WTC11 (cell line): ENCODE measurements around the gene RASGRP2. TPM values are rescaled to one million over a fixed set of nuclear protein-coding genes. Genes with fewer than 3 reads are reported as not detected.
A peak's percentile ranks its signal among the peaks of the same experiment; 100 is the strongest.

Experiments
- ATAC-seq: fragments of 200-7000 bp; cut with Tn5 transposase; 2 replicates; pipeline ENCODE4 v1.10.0; 2021; ENCODE audit warnings: mild to moderate bottlenecking, moderate library complexity
- CTCF ChIA-PET: fragments of 300-600 bp; sonication (Branson Sonifier 250); formaldehyde crosslinking; loops from one replicate; lab custom pipeline; 2021; ENCODE audit warnings: antibody characterized with exemption; lab: Charles Lee
- POLR2A ChIA-PET: fragments of 350-600 bp; sonication (Branson Sonifier 250); formaldehyde crosslinking; loops from one replicate; lab custom pipeline; 2021; ENCODE audit warnings: antibody characterized with exemption; lab: Charles Lee
- DNase-seq: peaks from one replicate; pipeline ENCODE4 v3.0.0; 2021; ENCODE audit warnings: low spot score
- H3K27ac Mint-ChIP-seq: 2 replicates; pipeline ENCODE4 v1.8.0; 2021; ENCODE audit warnings: mixed read lengths
- H3K27me3 Mint-ChIP-seq: 2 replicates; pipeline ENCODE4 v1.8.0; 2021; ENCODE audit warnings: low read depth, mild to moderate bottlenecking, moderate library complexity, mixed read lengths
- H3K36me3 Mint-ChIP-seq: 2 replicates; pipeline ENCODE4 v1.8.0; 2021; ENCODE audit warnings: mixed read lengths
- H3K4me1 Mint-ChIP-seq: 2 replicates; pipeline ENCODE4 v1.8.0; 2022; ENCODE audit warnings: mixed read lengths
- H3K4me3 Mint-ChIP-seq: 2 replicates; pipeline ENCODE4 v1.8.0; 2021; ENCODE audit warnings: mild to moderate bottlenecking, moderate library complexity, mixed read lengths
- H3K9me3 Mint-ChIP-seq: 2 replicates; pipeline ENCODE4 v1.8.0; 2021; ENCODE audit warnings: mixed read lengths
- CBFB ChIP-seq: sonication (generic); formaldehyde crosslinking; IDR thresholded peaks from 2 replicates; pipeline ENCODE4 v1.8.1; 2022; ENCODE audit warnings: mild to moderate bottlenecking, low read depth, missing genetic modification reagents
- CREB1 ChIP-seq: sonication (generic); formaldehyde crosslinking; IDR thresholded peaks from 2 replicates; pipeline ENCODE4 v1.8.0; 2023; ENCODE audit warnings: mild to moderate bottlenecking, missing genetic modification reagents
- ELF4 ChIP-seq: sonication (generic); formaldehyde crosslinking; IDR thresholded peaks from 2 replicates; pipeline ENCODE4 v1.8.1; 2022; ENCODE audit warnings: low read depth, mild to moderate bottlenecking, moderate library complexity, missing genetic modification reagents
- FOXP1 ChIP-seq: sonication (generic); formaldehyde crosslinking; IDR thresholded peaks from 2 replicates; pipeline ENCODE4 v1.8.0; 2022; ENCODE audit warnings: missing genetic modification reagents, mild to moderate bottlenecking, moderate library complexity, borderline replicate concordance
- JUN ChIP-seq: sonication (generic); formaldehyde crosslinking; IDR thresholded peaks from 2 replicates; pipeline ENCODE4 v1.8.0; 2023; ENCODE audit warnings: mild to moderate bottlenecking, missing genetic modification reagents
- KAT7 ChIP-seq: sonication (generic); formaldehyde crosslinking; IDR thresholded peaks from 2 replicates; pipeline ENCODE4 v1.8.1; 2023; ENCODE audit warnings: missing genetic modification reagents, mild to moderate bottlenecking, borderline replicate concordance
- NR3C1 ChIP-seq: sonication (generic); formaldehyde crosslinking; conservative IDR thresholded peaks from 2 replicates; pipeline ENCODE4 v1.8.1; 2023; ENCODE audit warnings: low read depth, mild to moderate bottlenecking, missing genetic modification reagents
- SMAD3 ChIP-seq: sonication (generic); formaldehyde crosslinking; IDR thresholded peaks from 2 replicates; pipeline ENCODE4 v1.8.0; 2022; ENCODE audit warnings: missing genetic modification reagents, mild to moderate bottlenecking, borderline replicate concordance
- TP53 ChIP-seq: sonication (generic); formaldehyde crosslinking; IDR thresholded peaks from 2 replicates; pipeline ENCODE4 v1.8.1; 2023; ENCODE audit warnings: mild to moderate bottlenecking, missing genetic modification reagents
- ZBTB21 ChIP-seq: sonication (generic); formaldehyde crosslinking; IDR thresholded peaks from 2 replicates; pipeline ENCODE4 v1.8.1; 2023; ENCODE audit warnings: mild to moderate bottlenecking, missing genetic modification reagents, borderline replicate concordance
- ZNF121 ChIP-seq: sonication (generic); formaldehyde crosslinking; IDR thresholded peaks from 2 replicates; pipeline ENCODE4 v1.8.0; 2023; ENCODE audit warnings: missing genetic modification reagents
- ZNF232 ChIP-seq: sonication (generic); formaldehyde crosslinking; IDR thresholded peaks from 2 replicates; pipeline ENCODE4 v1.8.0; 2022; ENCODE audit warnings: mild to moderate bottlenecking, missing genetic modification reagents
- ZNF263 ChIP-seq: sonication (generic); formaldehyde crosslinking; IDR thresholded peaks from 2 replicates; pipeline ENCODE4 v1.8.1; 2022; ENCODE audit warnings: low read depth, mild to moderate bottlenecking, moderate library complexity, missing genetic modification reagents
- ZNF396 ChIP-seq: fragments of 250-450 bp; sonication (Bioruptor Pico); IDR thresholded peaks from 2 replicates; pipeline ENCODE4 v1.8.0; 2021; ENCODE audit warnings: mild to moderate bottlenecking, moderate library complexity, borderline replicate concordance
- ZNF671 ChIP-seq: fragments of 250-450 bp; sonication (Bioruptor Pico); IDR thresholded peaks from 2 replicates; pipeline ENCODE4 v1.8.0; 2021; ENCODE audit warnings: mild to moderate bottlenecking
- total RNA-seq: library from RNA; stranded (reverse); gene quantifications from 3 replicates; pipeline ENCODE4 v1.2.3, GENCODE V29; 2021
- TF ChIP-seq, protein P1 (sequence below): sonication (generic); formaldehyde crosslinking; IDR thresholded peaks from 2 replicates; pipeline ENCODE4 v1.8.0; 2023; ENCODE audit warnings: missing genetic modification reagents, mild to moderate bottlenecking, borderline replicate concordance
- TF ChIP-seq, protein P2 (sequence below): sonication (generic); formaldehyde crosslinking; conservative IDR thresholded peaks from 2 replicates; pipeline ENCODE4 v1.8.1; 2023; ENCODE audit warnings: mild to moderate bottlenecking, low read depth, missing genetic modification reagents, moderate library complexity
- TF ChIP-seq, protein P3 (sequence below): sonication (generic); formaldehyde crosslinking; IDR thresholded peaks from 2 replicates; pipeline ENCODE4 v1.8.1; 2022; ENCODE audit warnings: low read depth, mild to moderate bottlenecking, moderate library complexity, missing genetic modification reagents, borderline replicate concordance
- TF ChIP-seq, protein P4 (sequence below): sonication (generic); formaldehyde crosslinking; IDR thresholded peaks from 2 replicates; pipeline ENCODE4 v1.8.0; 2023; ENCODE audit warnings: mild to moderate bottlenecking, missing genetic modification reagents
- TF ChIP-seq, protein P5 (sequence below): sonication (generic); formaldehyde crosslinking; IDR thresholded peaks from 2 replicates; pipeline ENCODE4 v1.8.1; 2023; ENCODE audit warnings: mild to moderate bottlenecking, missing genetic modification reagents, moderate library complexity
- TF ChIP-seq, protein P6 (sequence below): fragments of 200-600 bp; IDR thresholded peaks from 2 replicates; pipeline ENCODE4 v1.8.0; 2022; ENCODE audit warnings: antibody characterized with exemption
- TF ChIP-seq, protein P7 (sequence below): fragments of 250-450 bp; sonication (Bioruptor Pico); IDR thresholded peaks from 2 replicates; pipeline ENCODE4 v1.9.0; 2021; ENCODE audit warnings: moderate library complexity, mild to moderate bottlenecking, inconsistent platforms, borderline replicate concordance

RASGRP2 gene
- total RNA-seq, 1 experiment from 2014 or later: 31.9 TPM

DNA sequence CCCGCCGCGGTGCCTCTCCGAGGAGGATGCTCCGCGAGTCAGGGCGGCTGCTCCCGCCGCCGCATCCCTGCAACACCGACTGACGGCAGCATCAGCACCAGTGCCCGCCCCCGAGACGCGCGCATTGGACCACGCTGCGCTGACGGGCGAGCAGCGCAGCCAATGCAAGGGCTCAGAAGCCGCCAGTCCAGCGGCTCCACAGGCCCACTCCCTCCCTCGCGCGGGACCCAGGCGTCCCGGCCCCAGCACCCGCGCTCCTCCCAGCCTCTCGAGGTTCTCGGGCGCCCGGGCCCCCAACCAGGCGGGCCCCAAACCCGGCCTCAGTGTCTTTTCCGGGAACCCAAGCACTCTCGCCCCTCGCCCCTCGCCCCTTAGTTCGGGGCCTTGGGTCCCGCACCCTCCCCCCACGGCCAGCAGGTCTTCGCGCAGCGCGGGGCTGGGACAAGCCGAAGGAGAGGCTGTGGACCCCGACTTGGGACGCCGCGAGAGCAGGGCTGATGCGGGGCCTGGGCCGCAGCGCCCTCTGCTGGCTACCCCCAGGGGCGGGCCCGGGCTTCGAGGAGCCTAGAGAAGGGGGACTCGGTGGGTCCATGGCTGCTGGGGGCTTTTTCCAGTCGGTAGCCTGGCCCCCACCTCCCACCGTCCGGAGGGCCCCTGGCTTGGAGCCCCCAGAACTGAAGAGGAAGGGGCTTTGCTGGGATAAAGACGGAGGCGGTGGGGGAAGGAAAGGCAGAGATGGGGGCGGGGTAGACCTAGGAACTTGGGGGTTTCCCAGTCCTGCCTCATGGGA is 20.6 kb downstream of the RASGRP2 start, which contains the start of gene NRXN2:
Gene NRXN2 (minus strand): TSS at position 81 of the 790 bp plus-strand sequence. CDS start 9,498 bp downstream, outside the sequence.
- H3K27ac Mint-ChIP-seq: no peak within 1 kb of the TSS
- TF ChIP-seq NR3C1 (CRISPR knock-in tag): no peak
- TF ChIP-seq, protein P1, sequence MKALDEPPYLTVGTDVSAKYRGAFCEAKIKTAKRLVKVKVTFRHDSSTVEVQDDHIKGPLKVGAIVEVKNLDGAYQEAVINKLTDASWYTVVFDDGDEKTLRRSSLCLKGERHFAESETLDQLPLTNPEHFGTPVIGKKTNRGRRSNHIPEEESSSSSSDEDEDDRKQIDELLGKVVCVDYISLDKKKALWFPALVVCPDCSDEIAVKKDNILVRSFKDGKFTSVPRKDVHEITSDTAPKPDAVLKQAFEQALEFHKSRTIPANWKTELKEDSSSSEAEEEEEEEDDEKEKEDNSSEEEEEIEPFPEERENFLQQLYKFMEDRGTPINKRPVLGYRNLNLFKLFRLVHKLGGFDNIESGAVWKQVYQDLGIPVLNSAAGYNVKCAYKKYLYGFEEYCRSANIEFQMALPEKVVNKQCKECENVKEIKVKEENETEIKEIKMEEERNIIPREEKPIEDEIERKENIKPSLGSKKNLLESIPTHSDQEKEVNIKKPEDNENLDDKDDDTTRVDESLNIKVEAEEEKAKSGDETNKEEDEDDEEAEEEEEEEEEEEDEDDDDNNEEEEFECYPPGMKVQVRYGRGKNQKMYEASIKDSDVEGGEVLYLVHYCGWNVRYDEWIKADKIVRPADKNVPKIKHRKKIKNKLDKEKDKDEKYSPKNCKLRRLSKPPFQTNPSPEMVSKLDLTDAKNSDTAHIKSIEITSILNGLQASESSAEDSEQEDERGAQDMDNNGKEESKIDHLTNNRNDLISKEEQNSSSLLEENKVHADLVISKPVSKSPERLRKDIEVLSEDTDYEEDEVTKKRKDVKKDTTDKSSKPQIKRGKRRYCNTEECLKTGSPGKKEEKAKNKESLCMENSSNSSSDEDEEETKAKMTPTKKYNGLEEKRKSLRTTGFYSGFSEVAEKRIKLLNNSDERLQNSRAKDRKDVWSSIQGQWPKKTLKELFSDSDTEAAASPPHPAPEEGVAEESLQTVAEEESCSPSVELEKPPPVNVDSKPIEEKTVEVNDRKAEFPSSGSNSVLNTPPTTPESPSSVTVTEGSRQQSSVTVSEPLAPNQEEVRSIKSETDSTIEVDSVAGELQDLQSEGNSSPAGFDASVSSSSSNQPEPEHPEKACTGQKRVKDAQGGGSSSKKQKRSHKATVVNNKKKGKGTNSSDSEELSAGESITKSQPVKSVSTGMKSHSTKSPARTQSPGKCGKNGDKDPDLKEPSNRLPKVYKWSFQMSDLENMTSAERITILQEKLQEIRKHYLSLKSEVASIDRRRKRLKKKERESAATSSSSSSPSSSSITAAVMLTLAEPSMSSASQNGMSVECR (CRISPR knock-in tag): no peak
- no peak for TF ChIP-seq ZNF396
- TF ChIP-seq TP53 (CRISPR knock-in tag): no peak
- TF ChIP-seq, protein P2, sequence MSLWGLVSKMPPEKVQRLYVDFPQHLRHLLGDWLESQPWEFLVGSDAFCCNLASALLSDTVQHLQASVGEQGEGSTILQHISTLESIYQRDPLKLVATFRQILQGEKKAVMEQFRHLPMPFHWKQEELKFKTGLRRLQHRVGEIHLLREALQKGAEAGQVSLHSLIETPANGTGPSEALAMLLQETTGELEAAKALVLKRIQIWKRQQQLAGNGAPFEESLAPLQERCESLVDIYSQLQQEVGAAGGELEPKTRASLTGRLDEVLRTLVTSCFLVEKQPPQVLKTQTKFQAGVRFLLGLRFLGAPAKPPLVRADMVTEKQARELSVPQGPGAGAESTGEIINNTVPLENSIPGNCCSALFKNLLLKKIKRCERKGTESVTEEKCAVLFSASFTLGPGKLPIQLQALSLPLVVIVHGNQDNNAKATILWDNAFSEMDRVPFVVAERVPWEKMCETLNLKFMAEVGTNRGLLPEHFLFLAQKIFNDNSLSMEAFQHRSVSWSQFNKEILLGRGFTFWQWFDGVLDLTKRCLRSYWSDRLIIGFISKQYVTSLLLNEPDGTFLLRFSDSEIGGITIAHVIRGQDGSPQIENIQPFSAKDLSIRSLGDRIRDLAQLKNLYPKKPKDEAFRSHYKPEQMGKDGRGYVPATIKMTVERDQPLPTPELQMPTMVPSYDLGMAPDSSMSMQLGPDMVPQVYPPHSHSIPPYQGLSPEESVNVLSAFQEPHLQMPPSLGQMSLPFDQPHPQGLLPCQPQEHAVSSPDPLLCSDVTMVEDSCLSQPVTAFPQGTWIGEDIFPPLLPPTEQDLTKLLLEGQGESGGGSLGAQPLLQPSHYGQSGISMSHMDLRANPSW: no peak
- TF ChIP-seq ZNF263 (CRISPR knock-in tag): no peak
- TF ChIP-seq ZBTB21: 0 out of 2 replicates have a peak, but pooled peaks have one; percentile 35
- TF ChIP-seq, protein P3, sequence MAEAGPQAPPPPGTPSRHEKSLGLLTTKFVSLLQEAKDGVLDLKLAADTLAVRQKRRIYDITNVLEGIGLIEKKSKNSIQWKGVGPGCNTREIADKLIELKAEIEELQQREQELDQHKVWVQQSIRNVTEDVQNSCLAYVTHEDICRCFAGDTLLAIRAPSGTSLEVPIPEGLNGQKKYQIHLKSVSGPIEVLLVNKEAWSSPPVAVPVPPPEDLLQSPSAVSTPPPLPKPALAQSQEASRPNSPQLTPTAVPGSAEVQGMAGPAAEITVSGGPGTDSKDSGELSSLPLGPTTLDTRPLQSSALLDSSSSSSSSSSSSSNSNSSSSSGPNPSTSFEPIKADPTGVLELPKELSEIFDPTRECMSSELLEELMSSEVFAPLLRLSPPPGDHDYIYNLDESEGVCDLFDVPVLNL (CRISPR knock-in tag): no peak
- TF ChIP-seq FOXP1: no peak
- TF ChIP-seq, protein P4, sequence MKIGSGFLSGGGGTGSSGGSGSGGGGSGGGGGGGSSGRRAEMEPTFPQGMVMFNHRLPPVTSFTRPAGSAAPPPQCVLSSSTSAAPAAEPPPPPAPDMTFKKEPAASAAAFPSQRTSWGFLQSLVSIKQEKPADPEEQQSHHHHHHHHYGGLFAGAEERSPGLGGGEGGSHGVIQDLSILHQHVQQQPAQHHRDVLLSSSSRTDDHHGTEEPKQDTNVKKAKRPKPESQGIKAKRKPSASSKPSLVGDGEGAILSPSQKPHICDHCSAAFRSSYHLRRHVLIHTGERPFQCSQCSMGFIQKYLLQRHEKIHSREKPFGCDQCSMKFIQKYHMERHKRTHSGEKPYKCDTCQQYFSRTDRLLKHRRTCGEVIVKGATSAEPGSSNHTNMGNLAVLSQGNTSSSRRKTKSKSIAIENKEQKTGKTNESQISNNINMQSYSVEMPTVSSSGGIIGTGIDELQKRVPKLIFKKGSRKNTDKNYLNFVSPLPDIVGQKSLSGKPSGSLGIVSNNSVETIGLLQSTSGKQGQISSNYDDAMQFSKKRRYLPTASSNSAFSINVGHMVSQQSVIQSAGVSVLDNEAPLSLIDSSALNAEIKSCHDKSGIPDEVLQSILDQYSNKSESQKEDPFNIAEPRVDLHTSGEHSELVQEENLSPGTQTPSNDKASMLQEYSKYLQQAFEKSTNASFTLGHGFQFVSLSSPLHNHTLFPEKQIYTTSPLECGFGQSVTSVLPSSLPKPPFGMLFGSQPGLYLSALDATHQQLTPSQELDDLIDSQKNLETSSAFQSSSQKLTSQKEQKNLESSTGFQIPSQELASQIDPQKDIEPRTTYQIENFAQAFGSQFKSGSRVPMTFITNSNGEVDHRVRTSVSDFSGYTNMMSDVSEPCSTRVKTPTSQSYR (CRISPR knock-in tag): no peak
- 0 out of 2 replicates have a peak, but pooled peaks have one; percentile 86 for TF ChIP-seq KAT7 (CRISPR knock-in tag)
- no peak for TF ChIP-seq CREB1 (CRISPR knock-in tag)
- no peak for TF ChIP-seq JUN (CRISPR knock-in tag)
- TF ChIP-seq ZNF121 (CRISPR knock-in tag): no peak
- TF ChIP-seq ELF4 (CRISPR knock-in tag): no peak
- TF ChIP-seq ZNF232 (CRISPR knock-in tag): 0 out of 2 replicates have a peak, but pooled peaks have one; percentile 25
- TF ChIP-seq CBFB: no peak
- TF ChIP-seq ZNF671: no peak
- TF ChIP-seq, protein P5, sequence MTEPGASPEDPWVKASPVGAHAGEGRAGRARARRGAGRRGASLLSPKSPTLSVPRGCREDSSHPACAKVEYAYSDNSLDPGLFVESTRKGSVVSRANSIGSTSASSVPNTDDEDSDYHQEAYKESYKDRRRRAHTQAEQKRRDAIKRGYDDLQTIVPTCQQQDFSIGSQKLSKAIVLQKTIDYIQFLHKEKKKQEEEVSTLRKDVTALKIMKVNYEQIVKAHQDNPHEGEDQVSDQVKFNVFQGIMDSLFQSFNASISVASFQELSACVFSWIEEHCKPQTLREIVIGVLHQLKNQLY (CRISPR knock-in tag): no peak
- TF ChIP-seq, protein P6, sequence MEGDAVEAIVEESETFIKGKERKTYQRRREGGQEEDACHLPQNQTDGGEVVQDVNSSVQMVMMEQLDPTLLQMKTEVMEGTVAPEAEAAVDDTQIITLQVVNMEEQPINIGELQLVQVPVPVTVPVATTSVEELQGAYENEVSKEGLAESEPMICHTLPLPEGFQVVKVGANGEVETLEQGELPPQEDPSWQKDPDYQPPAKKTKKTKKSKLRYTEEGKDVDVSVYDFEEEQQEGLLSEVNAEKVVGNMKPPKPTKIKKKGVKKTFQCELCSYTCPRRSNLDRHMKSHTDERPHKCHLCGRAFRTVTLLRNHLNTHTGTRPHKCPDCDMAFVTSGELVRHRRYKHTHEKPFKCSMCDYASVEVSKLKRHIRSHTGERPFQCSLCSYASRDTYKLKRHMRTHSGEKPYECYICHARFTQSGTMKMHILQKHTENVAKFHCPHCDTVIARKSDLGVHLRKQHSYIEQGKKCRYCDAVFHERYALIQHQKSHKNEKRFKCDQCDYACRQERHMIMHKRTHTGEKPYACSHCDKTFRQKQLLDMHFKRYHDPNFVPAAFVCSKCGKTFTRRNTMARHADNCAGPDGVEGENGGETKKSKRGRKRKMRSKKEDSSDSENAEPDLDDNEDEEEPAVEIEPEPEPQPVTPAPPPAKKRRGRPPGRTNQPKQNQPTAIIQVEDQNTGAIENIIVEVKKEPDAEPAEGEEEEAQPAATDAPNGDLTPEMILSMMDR: peak; percentile 93
- TF ChIP-seq, protein P7, sequence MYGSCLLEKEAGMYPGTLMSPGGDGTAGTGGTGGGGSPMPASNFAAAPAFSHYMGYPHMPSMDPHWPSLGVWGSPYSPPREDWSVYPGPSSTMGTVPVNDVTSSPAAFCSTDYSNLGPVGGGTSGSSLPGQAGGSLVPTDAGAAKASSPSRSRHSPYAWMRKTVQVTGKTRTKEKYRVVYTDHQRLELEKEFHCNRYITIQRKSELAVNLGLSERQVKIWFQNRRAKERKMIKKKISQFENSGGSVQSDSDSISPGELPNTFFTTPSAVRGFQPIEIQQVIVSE: no peak
- no peak for TF ChIP-seq SMAD3 (CRISPR knock-in tag)

More for the DNA sequence above, 20.6 kb downstream of the RASGRP2 start, which contains the start of gene NRXN2:
- no peaks in the 10 kb centered on the region for H3K9me3 Mint-ChIP-seq
- H3K36me3 Mint-ChIP-seq: 0 out of 2 replicates have a peak, but pooled peaks cover 2% of the 10 kb centered on the region
- DNase-seq (peak; percentile 87), ATAC-seq (peak; percentile 88)
- peaks cover 47% of the 10 kb centered on the region for H3K27me3 Mint-ChIP-seq
- H3K4me3 Mint-ChIP-seq: peak within 1 kb of the TSS; percentile 50
- ChIA-PET POLR2A (no interaction called here), CTCF (interaction anchor here (0.6 to 4.9 kb wide), 10 partner anchors 15 to 274 kb away, joined by 3 to 43 read pairs (median 5); partner anchors contain the start of genes PYGM and RASGRP2)
- H3K4me1 Mint-ChIP-seq: peaks cover 44% of the 10 kb centered on the region
